Measurements from ENCODE around the gene TRIM24.

TRIM24 gene

GRCh38 chr7:138630059-138630610 is 170.1 kb downstream of the TRIM24 start:
- no peak for DNase-seq

GRCh38 chr7:138632384-138632783 is 172.3 kb downstream of the TRIM24 start:
- no peak for DNase-seq

- DNase-seq, result no peak
Observed at GRCh38 chr7:138632826-138633602, 173.0 kb downstream of the TRIM24 start.

Data from activated CD4-positive, alpha-beta T cell treated with anti-CD3 and anti-CD28 coated beads, Interleukin-2, amount 50 U/mL, for 4 hours (primary cell).